Fibroblast of the aortic adventitia (primary cell): ENCODE measurements around the gene MEAF6. TPM values are rescaled to one million over a fixed set of nuclear protein-coding genes. Genes with fewer than 3 reads are reported as not detected.

ENCODE experiments used
- DNase-seq: peaks from one replicate; pipeline ENCODE4 v3.0.0-alpha.2; 2010; ENCODE audit warnings: low read depth
- H3K4me3 ChIP-seq: 2 replicates; pipeline ENCODE4 v1.5.1; 2011; ENCODE audit warnings: low read depth, mild to moderate bottlenecking, control low read depth, low read length, moderate library complexity
- total RNA-seq: library from RNA; depleted of rRNA; stranded (reverse); fragments of >200 nt; gene quantifications from 2 replicates; pipeline ENCODE4 v1.2.3, GENCODE V29; 2012; ENCODE audit warnings: low replicate concordance
- TF ChIP-seq, protein P1 (sequence below): IDR thresholded peaks from 2 replicates; pipeline ENCODE4 v1.5.1; 2011; ENCODE audit warnings: mild to moderate bottlenecking, low read length, control low read depth, inconsistent platforms; ENCODE audit not compliant: insufficient read depth

The MEAF6 gene
- total RNA-seq, 1 donor = 84.5 TPM

DNA sequence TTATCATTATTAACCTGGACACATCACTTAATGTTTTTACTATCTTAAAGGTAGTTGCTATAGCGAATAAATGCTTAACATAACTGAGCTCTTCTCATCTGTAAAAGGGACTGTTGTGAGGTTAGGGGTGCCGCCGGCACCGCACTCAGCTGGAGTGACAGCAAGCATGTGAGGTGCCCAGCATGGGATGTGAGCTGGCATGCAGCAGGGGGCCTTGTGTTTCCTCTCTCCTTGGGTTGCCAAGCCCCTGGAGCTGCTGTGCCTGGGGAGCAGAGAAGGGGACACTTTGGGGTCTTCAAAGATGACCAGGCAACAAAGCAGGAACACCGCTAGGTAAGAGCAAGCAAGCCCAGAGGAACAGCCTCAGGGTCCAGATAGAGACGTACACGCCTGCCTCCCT is 42.3 kb downstream of the MEAF6 start:
- H3K4me3 ChIP-seq = no peak overlapping the region
- TF ChIP-seq, protein P1, sequence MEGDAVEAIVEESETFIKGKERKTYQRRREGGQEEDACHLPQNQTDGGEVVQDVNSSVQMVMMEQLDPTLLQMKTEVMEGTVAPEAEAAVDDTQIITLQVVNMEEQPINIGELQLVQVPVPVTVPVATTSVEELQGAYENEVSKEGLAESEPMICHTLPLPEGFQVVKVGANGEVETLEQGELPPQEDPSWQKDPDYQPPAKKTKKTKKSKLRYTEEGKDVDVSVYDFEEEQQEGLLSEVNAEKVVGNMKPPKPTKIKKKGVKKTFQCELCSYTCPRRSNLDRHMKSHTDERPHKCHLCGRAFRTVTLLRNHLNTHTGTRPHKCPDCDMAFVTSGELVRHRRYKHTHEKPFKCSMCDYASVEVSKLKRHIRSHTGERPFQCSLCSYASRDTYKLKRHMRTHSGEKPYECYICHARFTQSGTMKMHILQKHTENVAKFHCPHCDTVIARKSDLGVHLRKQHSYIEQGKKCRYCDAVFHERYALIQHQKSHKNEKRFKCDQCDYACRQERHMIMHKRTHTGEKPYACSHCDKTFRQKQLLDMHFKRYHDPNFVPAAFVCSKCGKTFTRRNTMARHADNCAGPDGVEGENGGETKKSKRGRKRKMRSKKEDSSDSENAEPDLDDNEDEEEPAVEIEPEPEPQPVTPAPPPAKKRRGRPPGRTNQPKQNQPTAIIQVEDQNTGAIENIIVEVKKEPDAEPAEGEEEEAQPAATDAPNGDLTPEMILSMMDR = no peak
- DNase-seq = no peak

DNA sequence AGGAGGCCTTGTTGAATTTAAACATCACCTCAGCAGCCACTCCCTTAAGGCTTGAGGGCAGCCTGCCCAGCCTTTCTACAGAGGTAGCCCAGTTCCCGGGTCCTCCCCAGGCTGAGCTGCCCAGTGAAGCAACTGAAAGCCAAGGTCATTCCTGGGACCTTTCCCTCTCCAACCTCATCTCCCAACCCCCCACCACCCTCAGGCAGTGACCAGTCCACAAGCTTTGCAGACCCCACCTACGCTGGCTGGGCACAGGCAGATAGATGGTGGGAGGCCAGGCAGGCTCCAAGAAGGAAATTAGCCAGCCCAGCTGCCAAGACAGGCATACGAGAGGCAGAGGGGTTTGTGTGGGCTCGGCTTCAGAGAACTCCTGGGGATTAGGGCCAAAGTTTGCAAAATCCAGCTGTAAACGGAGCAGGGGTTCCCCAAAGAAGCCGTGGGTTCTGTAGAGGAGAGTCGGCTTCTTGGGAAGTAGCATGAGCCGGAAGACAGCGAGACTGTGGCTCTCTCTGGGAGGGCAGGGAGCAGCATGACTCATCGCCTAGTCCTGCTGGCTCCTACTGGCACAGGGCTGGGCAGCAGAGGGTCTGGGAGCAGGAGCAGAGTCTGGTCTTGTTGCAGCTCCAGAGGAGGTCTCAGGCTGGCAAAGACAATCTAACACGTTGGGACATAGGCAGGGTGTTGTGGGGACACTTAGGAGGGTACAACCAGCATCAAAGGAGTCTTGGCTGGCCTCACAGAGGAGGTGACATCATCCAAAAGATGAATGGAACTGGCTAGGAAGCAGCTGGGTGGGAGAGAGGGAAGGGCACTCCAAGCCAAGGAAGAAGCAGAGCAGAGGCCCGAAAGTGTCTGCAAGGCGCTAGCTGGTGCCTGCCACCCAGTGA is 43.0 kb downstream of the MEAF6 start:
- TF ChIP-seq, protein P1 = no peak
- H3K4me3 ChIP-seq = peak overlapping the region; percentile 52
- DNase-seq = peak; percentile 88

DNA sequence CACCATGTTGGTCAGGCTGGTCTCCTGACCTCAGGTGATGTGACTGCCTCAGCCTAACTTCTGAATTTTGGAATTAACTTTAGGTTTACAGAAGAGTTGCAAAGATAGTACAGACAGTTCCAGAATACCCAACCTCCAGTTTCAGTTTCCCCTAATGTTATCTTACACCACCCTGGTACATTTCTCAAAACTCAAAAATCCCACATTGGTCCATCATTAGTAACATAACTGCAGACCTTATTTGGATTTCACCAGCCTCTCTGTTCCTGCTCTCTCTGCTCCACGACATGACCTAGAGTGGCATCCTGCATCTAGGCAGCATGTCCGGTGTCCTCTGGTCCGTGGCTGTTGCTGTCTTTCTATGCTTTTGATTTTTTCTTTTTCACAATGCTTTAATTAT is 45.2 kb downstream of the MEAF6 start:
- no peak for DNase-seq
- TF ChIP-seq, protein P1 = no peak
- H3K4me3 ChIP-seq = no peak overlapping the region

DNA sequence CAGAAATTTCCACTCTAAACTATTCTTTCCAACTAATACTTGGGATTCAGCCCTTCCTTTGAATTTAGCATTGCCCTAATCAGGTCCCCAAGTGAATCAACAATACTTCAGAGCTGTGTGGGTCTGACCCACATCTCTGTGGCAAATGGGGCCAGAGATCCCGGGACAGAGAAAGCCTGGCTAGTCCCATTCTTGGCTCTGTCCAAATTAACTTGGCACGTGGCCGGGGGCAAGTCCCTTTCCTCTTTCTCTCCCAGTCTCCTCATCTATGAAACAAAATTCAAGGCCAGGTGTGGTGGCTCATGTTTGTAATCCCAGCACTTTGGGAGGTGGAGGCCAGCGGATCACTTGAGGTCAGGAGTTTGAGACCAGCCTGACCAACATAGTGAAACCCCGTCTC is 46.5 kb downstream of the MEAF6 start:
- DNase-seq = no peak
- TF ChIP-seq, protein P1 = no peak
- H3K4me3 ChIP-seq = no peak overlapping the region

DNA sequence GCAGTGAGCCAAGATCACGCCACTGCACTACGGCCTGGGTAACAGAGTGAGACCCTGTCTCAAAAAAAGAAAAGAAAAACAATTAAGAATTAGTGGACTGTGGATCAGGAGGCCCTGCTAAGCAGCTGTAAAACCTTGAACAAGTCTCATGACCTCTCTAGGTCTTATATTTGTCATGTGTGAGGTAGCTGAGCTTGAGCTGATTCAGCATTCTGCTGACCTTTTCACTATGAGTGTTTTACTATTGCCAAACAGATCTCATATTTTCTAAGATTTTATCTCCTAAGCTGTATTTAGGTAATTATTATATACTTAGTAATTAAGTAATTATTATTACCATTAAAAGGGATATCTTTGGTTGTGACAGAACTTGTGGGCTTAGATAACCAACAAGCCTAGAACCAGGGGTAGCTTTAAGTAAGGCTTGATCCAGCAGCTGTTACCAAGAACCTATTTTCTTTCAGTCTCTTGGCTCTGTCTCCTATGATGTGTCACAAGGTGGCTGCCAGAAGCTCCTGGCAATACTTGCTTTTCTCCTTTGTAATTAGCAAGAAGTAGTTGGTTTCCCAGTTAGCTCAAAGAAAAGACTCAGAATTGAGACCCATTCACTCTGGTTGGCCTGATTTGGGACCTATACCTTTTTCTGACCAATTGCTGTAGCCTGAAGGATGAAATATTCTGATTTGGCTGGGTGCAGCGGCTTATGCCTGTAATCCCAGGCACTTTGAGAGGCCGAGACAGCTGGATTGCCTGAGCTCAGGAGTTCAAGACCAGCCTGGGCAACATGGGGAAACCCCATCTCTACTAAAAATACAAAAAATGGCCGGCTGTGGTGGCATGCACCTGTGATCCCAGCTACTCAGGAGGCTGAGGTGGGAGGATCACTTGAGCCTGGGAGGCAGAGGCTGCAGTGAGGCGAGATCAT is 48.7 kb downstream of the MEAF6 start:
- DNase-seq = peak; percentile 69

DNA sequence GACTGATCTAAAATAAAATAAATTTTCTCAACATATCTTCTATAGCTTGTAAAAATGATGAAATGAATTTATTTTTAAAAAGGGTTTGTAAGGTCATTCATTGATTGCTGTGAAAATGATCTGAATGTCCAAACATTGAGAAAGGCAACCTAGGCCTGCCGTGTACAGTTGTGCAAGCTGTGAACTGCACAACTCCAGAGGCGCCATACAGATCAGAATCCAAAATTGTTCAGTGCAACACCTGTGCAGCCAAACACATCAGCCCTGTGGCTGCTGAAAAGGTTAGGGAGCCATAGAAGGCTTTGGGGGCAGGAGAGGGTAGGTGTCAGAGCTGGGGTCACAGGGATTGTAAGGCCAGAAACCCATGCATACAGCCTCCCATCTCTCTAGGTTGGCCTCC is 50.1 kb downstream of the MEAF6 start:
- no peak for DNase-seq
- TF ChIP-seq, protein P1 = no peak

More for the DNA sequence above, 48.7 kb downstream of the MEAF6 start:
- H3K4me3 ChIP-seq = no peak overlapping the region
- TF ChIP-seq, protein P1 = no peak

More for the DNA sequence above, 50.1 kb downstream of the MEAF6 start:
- H3K4me3 ChIP-seq = no peak overlapping the region
